NCI-H2107 treated with DMSO at 0.1 percent for 48 hours (cell line): ENCODE results near the gene LCN6.

Experiments
- DNase-seq: peaks from one replicate; lab custom pipeline; 2025; ENCODE audit not compliant: unreplicated experiment; lab: John Stamatoyannopoulos, UW

LCN6 gene

GRCh38 chr9:136726631-136727191 lies 21.6 kb downstream of the LCN6 start:
- no peak for DNase-seq

DNA sequence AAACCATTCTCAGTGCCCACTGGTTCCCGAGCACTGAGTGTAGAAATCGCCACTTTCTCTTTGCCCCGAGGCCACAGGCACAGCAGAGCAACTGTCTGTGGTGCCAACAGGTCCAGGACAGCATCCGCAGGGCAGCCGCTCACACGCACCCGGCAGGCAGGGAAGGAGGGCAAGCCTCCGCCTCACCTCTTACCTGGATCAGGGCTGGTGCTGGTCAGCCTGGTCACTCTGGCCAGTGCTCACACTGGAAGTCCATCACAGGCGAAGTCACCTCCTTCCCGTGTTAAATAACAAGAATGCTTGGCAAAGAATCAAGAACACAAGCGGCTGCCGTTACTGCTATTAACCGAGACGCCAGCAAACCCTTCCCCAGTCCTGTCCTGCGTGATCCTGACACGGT lies 22.2 kb downstream of the LCN6 start:
- no peak for DNase-seq

- no peak for DNase-seq
These were observed 22.7 kb downstream of the LCN6 start for GRCh38 chr9:136725612-136726011.

DNA sequence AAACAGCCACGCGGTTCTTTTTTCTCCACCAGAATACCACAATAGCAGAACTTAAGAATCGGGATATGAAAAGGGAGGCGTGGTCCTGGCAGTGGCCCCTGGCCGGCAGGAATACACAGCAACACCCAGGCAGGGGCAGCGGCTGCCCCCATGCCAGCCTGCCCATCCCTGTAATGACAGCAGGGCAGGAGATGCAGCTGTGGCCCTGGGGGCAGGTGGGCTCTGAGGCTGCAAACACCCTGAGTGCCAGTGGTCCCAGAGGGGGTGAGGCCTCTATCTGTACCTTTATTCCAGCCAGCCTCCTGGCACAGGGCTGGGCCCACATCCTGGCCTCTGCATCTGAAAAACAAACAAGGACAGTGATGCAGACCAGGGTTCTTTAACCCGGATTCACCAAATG lies 23.6 kb downstream of the LCN6 start:
- DNase-seq = no peak

- DNase-seq = no peak
These were observed 24.3 kb downstream of the LCN6 start for GRCh38 chr9:136723989-136724388.

DNA sequence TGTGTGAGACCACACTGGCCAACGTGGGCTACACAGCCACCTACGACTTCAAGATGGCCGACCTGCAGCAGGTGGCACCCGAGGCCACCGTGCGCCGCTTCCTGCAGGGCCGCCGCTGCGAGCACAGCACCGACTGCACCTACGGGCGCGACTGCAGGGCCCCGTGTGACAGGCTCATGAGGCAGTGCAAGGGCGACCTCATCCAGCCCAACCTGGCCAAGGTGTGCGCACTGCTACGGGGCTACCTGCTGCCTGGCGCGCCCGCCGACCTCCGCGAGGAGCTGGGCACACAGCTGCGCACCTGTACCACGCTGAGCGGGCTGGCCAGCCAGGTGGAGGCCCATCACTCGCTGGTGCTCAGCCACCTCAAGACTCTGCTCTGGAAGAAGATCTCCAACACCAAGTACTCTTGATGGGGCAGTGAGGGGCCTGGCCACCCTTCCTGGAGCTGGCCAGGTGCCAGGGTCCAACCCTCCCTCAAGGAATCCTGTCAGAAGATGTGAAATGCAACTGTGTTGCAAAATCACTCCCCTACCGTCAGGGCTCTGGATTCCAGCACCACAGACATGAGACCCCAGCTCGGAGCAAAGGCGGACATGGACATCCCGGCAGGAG lies 24.9 kb downstream of the LCN6 start:
- DNase-seq = no peak

DNA sequence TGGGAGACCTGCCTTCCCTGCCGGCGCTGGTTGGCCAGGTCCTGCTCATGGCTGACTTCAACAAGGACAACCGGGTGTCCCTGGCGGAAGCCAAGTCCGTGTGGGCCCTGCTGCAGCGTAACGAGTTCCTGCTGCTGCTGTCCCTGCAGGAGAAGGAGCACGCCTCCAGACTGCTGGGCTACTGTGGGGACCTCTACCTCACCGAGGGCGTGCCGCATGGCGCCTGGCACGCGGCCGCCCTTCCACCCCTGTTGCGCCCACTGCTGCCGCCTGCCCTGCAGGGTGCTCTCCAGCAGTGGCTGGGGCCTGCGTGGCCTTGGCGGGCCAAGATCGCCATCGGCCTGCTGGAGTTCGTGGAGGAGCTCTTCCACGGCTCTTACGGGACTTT lies 25.4 kb downstream of the LCN6 start:
- no peak for DNase-seq

DNA sequence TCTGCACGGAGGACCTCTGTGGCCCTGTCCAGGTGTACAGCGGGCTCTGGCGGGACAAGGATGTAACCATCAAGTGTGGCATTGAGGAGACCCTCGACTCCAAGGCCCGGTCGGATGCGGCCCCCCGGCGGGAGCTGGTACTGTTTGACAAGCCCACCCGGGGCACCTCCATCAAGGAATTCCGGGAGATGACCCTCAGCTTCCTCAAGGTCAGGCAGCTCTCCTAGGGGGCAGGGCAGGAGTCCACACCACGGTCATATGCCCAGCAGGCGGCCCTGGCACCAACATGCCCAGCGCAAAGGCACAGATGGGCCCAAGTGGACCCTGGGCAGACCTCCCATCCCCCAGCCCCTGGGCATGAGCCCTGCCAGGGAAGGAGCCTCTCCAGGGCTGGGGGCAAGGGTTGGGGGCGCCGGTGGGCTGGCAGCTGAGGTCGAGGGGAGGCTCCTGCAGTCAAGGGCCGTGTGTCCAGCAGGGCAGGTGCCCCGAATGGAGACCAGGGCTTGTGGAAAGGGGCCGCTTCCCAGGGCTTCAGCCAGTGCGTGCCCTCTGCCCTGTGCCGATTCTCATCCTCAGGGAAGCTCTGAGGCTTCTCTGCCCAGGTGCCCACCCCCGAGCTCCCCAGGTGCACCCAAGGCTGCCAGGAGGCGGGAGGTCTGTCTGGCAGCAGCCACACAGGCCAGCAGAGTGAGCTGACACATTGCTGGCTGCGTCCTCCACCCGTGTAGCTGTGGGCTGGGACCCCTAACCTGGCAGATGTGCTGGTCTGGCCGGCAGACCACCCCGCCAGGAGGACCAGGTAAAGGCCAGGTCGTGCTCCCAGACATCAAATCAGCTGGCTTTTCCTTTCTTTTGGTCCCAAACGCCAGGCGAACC lies 26.0 kb downstream of the LCN6 start:
- no peak for DNase-seq

DNA sequence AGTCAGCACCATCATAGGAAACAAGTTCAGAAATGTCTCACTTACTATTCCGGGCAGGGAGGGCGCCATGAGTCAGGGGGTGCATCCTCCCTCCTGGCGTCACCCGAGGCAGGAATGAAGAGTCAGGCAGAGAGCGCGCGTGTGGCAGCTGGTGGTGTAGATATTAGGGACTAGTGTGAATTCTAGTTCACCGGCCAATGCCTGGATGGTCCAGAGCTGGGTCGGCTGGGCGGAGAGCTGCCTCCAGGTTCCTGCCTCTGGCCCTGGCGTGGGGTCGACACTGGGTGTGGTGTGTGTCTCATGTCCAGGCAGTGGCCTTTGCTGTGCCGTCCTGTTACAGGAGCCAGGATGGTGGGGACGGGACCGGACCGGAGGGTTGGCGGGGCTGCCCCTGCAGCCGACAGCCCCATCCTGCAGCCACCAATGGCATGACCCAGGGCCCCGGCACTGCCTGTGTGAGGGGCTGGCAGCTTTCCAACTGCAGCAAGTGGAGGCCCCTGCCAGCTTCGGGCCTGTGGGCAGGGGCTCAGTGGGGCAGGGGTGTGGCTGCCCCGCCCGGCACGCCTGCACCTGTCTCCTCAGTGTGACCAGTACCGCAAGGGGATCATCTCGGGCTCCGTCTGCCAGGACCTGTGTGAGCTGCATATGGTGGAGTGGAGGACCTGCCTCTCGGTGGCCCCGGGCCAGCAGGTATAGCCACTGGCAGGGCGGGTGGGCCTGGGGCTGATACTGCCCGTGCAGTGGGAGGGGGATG lies 26.8 kb downstream of the LCN6 start:
- DNase-seq = no peak

DNA sequence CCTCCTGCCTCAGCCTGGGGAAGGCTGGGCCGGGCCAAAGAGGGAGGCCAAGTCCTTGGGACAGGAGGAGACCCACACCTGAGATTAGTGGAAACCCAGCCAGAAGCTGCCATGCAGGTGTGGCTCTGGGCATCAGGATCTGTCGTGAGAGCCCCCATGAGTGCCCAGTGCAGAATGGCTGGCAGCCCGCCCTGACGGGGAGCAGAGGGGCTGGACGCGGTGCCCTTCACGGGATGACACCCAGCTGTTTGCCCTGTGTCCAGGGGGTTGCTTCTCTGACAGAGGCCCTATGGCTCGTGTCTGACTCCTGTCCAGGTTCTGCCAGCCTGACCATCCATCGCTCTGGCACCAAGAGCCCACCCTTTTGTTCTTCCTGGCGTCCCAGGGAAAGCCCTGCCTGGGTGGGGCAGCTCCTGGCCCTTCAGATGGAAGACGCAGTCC lies 27.4 kb downstream of the LCN6 start:
- no peak for DNase-seq

DNA sequence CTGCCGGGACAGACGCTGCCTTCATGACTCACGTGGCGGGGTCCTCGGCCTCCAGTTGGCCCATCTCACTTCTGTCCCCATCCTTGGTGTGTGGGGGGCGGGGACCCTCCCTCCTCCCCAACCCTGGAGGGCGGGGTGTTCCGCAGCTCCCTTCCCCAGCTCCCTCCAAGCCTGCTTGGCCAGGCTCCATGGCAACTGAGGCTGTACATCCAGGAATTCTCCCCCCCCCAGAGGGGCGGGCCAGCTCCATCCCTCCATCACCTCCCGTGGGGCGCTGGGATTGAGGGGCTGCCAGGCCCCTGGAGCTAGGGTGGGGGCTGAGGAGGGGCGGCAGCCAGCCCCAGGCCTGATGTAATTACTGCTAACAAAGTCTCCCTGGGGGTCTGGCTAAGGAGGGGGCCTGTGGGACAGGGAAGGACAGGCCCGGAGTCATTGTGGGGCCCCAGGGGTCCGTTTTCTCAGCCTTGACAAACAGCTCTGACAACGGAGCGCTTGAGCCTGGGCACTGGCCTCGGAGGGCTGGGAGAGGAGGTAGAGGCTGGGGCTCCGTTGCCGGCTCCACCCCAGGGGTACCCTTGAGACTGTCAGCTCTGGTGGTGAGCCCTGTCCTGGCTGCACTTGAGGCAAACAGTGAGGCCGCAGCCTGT lies 28.0 kb downstream of the LCN6 start:
- no peak for DNase-seq

- no peak for DNase-seq
These were observed 29.0 kb downstream of the LCN6 start for GRCh38 chr9:136719195-136719880.

DNA sequence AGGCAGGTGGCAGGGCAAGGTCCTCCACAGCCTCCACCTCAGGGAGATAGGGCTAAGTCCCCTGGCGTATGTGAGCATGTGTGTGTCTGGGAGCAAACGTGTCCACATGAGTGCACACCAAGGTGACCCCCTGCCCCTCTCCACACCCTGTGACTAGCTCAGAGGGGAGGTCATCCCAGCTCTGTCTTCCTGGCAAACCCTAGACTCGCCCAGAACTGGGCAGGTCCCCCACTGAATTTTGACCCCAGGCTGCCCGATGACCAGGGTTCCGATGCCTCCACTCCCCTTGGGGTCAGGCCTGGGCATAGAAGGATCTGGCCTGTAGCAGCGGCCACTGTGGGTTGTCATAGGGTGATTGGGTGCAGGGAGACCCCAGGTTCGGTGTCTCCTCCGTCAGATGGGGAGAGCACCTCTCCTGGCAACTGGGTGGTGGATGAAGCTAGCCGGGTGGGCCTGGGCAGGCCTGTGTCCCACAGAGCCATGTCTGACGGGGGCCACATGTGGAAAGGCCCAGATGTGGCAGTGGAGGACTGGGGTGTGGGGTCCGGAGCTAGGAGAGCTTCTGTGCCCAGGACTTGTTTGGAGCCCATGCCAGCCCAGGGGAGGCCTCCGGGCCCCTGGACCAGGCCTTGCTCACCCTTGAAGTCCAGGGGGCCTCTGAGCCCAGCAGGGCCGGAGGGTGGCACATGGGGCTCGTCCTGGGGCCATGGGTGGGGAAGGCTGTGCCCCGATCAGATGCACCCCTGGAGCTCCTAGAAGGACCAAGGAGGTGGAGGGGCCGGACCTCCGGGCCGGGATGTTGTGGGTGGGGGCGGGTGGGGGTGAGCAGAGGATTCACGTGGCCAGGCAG lies 29.8 kb downstream of the LCN6 start:
- DNase-seq = no peak

DNA sequence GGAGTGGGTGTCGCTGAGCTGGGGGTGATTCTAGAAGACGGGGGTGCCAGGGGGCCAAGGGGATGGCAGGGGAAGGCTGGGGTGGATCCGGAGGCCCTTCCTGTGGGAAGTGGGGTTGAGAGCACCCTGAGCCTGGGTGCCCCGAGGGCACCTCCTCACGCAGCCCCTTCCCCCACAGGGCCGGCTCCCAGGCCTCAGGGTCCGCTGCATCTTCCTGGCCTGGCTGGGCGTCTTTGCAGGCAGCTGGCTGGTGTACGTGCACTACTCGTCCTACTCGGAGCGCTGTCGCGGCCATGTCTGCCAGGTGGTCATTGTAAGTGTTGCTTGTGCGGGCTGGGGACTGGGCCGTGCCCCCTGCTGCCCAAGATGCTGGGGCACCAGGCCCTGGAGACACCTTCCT lies 30.9 kb downstream of the LCN6 start:
- DNase-seq = no peak

- no peak for DNase-seq
These were observed 33.4 kb downstream of the LCN6 start for GRCh38 chr9:136714893-136715274.

GRCh38 chr9:136714096-136714892 lies 34.0 kb downstream of the LCN6 start:
- no peak for DNase-seq

GRCh38 chr9:136713550-136713949 lies 34.8 kb downstream of the LCN6 start:
- DNase-seq = no peak

DNA sequence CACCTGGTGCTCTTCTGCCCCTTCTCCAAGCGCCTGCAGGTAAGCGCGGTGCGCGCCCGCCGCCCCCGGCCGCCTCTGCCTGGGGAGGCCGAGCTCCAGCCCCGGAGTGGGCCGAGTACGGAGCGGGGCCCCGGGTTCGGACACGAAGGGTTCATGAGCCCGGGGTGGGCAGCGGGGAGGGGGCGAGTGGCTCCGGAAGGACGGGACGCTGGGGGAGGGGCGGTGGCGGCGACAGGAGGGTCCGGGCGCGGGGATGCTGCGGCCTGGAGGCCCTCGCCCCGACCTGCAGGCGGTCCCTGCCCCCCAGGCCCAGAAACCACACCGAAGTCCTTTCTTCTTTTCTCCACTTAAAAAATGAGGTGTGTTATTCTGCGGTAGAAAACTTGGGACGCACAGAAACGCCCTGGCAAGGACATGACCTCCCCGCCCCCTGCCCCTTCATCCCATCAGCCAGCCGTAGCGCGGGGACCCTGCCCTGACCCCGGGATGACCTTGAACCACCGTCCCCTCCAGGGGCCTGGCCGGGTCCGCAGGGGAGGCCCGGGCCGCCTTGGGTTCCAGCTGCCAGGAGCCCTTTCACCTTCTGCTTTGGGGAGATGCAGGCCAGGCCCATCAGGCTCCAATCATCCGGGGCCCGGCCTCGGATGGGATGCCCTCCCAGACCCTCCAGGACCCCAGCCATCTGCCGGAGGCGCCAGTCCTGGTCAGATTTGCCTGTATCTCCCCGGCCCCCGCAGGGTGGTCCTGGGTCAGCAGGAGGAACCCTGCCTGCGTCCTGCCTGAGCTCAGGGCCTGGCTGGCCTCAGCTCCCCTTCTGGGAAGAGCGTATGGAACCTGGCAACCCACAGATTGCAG lies 35.4 kb downstream of the LCN6 start:
- DNase-seq = no peak
